HepG2 (cell line): ENCODE measurements around the gene CAMK1. TPM values are rescaled to one million over a fixed set of nuclear protein-coding genes. Genes with fewer than 3 reads are reported as not detected.

Source experiments
- EEA1 ChIP-seq: sonication (generic); formaldehyde crosslinking; IDR thresholded peaks from 2 replicates; pipeline ENCODE4 v1.5.1; 2020; ENCODE audit warnings: mild to moderate bottlenecking, missing genetic modification reagents, borderline replicate concordance
- ELF4 ChIP-seq: sonication (generic); formaldehyde crosslinking; IDR thresholded peaks from 2 replicates; pipeline ENCODE4 v1.5.0; 2020; ENCODE audit warnings: missing genetic modification reagents, mild to moderate bottlenecking, moderate library complexity, borderline replicate concordance
- EP300 ChIP-seq, 3 experiments: sonication (generic) in 1 of 3; formaldehyde crosslinking in 1 of 3; IDR thresholded peaks; 2 replicates each; pipeline versions ENCODE4 v1.5.1 to v1.6.1; 2011 to 2020; ENCODE audit warnings: low read depth in 2 of 3, low read length in 2 of 3, borderline replicate concordance in 1 of 3, improper control_type of control experiment in 1 of 3, mild to moderate bottlenecking in 1 of 3, missing genetic modification reagents in 1 of 3, moderate library complexity in 1 of 3
- KLF15 ChIP-seq: sonication (generic); formaldehyde crosslinking; IDR thresholded peaks from 2 replicates; pipeline ENCODE4 v1.8.1; 2023; ENCODE audit warnings: borderline replicate concordance, mild to moderate bottlenecking, inconsistent platforms, missing genetic modification reagents, mixed read lengths
- MED1 ChIP-seq: sonication (generic); formaldehyde crosslinking; IDR thresholded peaks from 2 replicates; pipeline ENCODE4 v1.4.0; 2020; ENCODE audit warnings: missing genetic modification reagents
- NCOA5 ChIP-seq: sonication (generic); formaldehyde crosslinking; IDR thresholded peaks from 2 replicates; pipeline ENCODE4 v1.4.0; 2020; ENCODE audit warnings: missing genetic modification reagents
- NKX3-1 ChIP-seq: sonication (generic); formaldehyde crosslinking; IDR thresholded peaks from 2 replicates; pipeline ENCODE4 v1.5.0; 2020; ENCODE audit warnings: missing genetic modification reagents
- RBAK ChIP-seq: sonication (generic); formaldehyde crosslinking; IDR thresholded peaks from 2 replicates; pipeline ENCODE4 v1.5.1; 2020; ENCODE audit warnings: mild to moderate bottlenecking, missing genetic modification reagents
- RBM39 ChIP-seq: fragments of 200-400 bp; formaldehyde crosslinking; IDR thresholded peaks from one replicate; pipeline ENCODE4 v1.6.1; 2018; ENCODE audit warnings: antibody characterized with exemption, mild to moderate bottlenecking, low read depth, low read length; ENCODE audit not compliant: poor library complexity, severe bottlenecking
- SALL2 ChIP-seq: sonication (generic); formaldehyde crosslinking; IDR thresholded peaks from 2 replicates; pipeline ENCODE4 v1.8.1; 2023; ENCODE audit warnings: mild to moderate bottlenecking, missing genetic modification reagents, inconsistent platforms
- SNAPC2 ChIP-seq: sonication (generic); formaldehyde crosslinking; IDR thresholded peaks from 2 replicates; pipeline ENCODE4 v1.8.1; 2022; ENCODE audit warnings: mild to moderate bottlenecking, missing genetic modification reagents
- SRSF1 ChIP-seq: fragments of 200-400 bp; formaldehyde crosslinking; optimal IDR thresholded peaks from 2 replicates; pipeline ENCODE3; 2017; ENCODE audit warnings: mild to moderate bottlenecking, low read depth, low read length, moderate library complexity
- ZNF121 ChIP-seq: sonication (generic); formaldehyde crosslinking; IDR thresholded peaks from 2 replicates; pipeline ENCODE4 v1.5.0; 2020; ENCODE audit warnings: mild to moderate bottlenecking, missing genetic modification reagents
- ZNF543 ChIP-seq: sonication (generic); formaldehyde crosslinking; IDR thresholded peaks from 2 replicates; pipeline ENCODE4 v1.4.0; 2020; ENCODE audit warnings: mild to moderate bottlenecking, missing genetic modification reagents
- ZNF619 ChIP-seq: sonication (generic); formaldehyde crosslinking; IDR thresholded peaks from 2 replicates; pipeline ENCODE4 v1.4.0; 2020; ENCODE audit warnings: mild to moderate bottlenecking, missing genetic modification reagents
- ZNF709 ChIP-seq: sonication (generic); formaldehyde crosslinking; IDR thresholded peaks from 2 replicates; pipeline ENCODE4 v1.5.0; 2020; ENCODE audit warnings: mild to moderate bottlenecking, missing genetic modification reagents
- ZNF75D ChIP-seq: sonication (generic); formaldehyde crosslinking; IDR thresholded peaks from 2 replicates; pipeline ENCODE4 v1.8.1; 2023; ENCODE audit warnings: missing genetic modification reagents, mild to moderate bottlenecking, borderline replicate concordance
- ZNF782 ChIP-seq: sonication (generic); formaldehyde crosslinking; IDR thresholded peaks from 2 replicates; pipeline ENCODE4 v1.4.0; 2020; ENCODE audit warnings: missing genetic modification reagents, mild to moderate bottlenecking, borderline replicate concordance
- ZNF879 ChIP-seq: sonication (generic); formaldehyde crosslinking; IDR thresholded peaks from 2 replicates; pipeline ENCODE4 v1.8.1; 2023; ENCODE audit warnings: missing genetic modification reagents
- polyA plus RNA-seq, 8 experiments: library from polyadenylated mRNA; depleted of rRNA in 3 of 8; stranded (reverse) in 7 of 8; unstranded in 1 of 8; fragments of >200 nt; fragmentation: Illumina TruSeq in 4 of 8; extraction: Trizol in 4 of 8; gene quantifications; 2 replicates each; pipeline versions ENCODE4 v1.2.1 to v1.2.3, GENCODE V29; 2011 to 2016; ENCODE audit warnings: low read depth in 4 of 8, missing spikeins in 1 of 8, mixed read lengths in 1 of 8; ENCODE audit not compliant: insufficient read depth in 1 of 8
- total RNA-seq, 5 experiments: library from RNA; depleted of rRNA; stranded (reverse); fragments of >200 nt; fragmentation: Illumina TruSeq; extraction: Trizol; gene quantifications; 2 replicates each; pipeline ENCODE4 v1.2.3, GENCODE V29; 2016; ENCODE audit warnings: low read depth in 1 of 5
- TF ChIP-seq, protein P1 (sequence below): sonication (generic); formaldehyde crosslinking; IDR thresholded peaks from 2 replicates; pipeline ENCODE4 v1.5.0; 2020; ENCODE audit warnings: mild to moderate bottlenecking, missing genetic modification reagents, borderline replicate concordance
- TF ChIP-seq, protein P2 (sequence below): sonication (generic); formaldehyde crosslinking; conservative IDR thresholded peaks from 2 replicates; pipeline ENCODE4 v1.4.0; 2020; ENCODE audit warnings: missing genetic modification reagents
- TF ChIP-seq, protein P3 (sequence below): IDR thresholded peaks from 2 replicates; pipeline ENCODE4 v1.6.1; 2016; ENCODE audit warnings: missing compliant biosample characterization, missing genetic modification reagents, borderline replicate concordance

CAMK1 gene
- total and polyA plus RNA-seq, 2 of the 13 experiments (the other 11 are each of a cell fraction or from before 2014, with no cell fraction given), result 26.4 to 53.3 TPM

DNA sequence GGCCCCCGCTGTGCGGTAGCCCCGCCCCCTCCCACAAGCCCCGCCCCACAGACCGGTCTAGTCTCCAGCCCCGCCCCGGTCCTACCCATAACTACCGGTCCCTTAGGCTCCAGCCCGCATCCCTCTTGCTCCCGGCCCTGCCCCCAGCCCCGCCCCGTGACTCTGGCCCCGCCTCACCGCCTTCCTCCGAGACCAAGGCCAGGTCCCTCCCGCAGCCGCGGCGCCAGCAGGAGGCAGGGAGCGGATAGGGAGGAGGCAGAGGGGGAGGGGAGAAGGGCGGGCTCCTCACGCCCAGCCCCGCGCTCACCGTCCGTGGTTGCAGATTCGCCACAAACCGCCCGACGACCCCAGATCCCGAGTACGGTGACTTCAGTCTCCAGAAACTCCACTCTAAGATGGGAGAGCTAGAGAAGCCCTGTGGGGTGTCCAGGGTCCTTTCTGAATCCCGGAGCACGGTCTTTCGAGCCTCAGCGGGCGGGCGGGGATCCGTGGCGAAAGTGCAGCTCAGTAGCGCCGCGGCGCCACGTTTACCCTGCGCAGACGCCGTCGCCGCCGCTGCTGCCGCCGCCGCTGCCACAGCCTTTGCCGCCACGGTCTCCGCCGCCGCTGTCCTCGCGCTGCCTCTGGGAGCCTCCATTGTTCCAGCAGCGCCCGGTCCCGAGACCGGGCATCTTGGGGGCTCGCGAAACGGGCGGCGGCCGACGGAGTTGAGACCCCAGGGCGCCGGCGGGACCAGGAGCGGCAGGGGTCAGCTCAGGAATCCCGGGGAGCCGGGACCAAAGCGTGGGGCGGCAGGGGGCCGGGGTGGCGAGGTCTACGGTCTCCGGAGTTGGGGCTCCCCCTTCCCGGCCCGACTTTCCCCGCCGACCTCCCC lies 38.3 kb downstream of the CAMK1 start, which contains the start of gene BRPF1 (continued):
- TF ChIP-seq, protein P1, sequence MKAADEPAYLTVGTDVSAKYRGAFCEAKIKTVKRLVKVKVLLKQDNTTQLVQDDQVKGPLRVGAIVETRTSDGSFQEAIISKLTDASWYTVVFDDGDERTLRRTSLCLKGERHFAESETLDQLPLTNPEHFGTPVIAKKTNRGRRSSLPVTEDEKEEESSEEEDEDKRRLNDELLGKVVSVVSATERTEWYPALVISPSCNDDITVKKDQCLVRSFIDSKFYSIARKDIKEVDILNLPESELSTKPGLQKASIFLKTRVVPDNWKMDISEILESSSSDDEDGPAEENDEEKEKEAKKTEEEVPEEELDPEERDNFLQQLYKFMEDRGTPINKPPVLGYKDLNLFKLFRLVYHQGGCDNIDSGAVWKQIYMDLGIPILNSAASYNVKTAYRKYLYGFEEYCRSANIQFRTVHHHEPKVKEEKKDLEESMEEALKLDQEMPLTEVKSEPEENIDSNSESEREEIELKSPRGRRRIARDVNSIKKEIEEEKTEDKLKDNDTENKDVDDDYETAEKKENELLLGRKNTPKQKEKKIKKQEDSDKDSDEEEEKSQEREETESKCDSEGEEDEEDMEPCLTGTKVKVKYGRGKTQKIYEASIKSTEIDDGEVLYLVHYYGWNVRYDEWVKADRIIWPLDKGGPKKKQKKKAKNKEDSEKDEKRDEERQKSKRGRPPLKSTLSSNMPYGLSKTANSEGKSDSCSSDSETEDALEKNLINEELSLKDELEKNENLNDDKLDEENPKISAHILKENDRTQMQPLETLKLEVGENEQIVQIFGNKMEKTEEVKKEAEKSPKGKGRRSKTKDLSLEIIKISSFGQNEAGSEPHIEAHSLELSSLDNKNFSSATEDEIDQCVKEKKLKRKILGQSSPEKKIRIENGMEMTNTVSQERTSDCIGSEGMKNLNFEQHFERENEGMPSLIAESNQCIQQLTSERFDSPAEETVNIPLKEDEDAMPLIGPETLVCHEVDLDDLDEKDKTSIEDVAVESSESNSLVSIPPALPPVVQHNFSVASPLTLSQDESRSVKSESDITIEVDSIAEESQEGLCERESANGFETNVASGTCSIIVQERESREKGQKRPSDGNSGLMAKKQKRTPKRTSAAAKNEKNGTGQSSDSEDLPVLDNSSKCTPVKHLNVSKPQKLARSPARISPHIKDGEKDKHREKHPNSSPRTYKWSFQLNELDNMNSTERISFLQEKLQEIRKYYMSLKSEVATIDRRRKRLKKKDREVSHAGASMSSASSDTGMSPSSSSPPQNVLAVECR, result peak; percentile 89
- no peak; the same call in 1 of the 2 replicates for TF ChIP-seq NKX3-1 (CRISPR knock-in tag)
- no peak for TF ChIP-seq ZNF879
- TF ChIP-seq EP300 (IDR thresholded peaks at IDR 0.05; ENCODE audit: low read depth in 2 of 2, low read length in 2 of 2), result peak in 1 of 2 experiments; percentile 42; a peak in 1 of 4 replicates
- no peak; the same call in 1 of the 2 replicates for TF ChIP-seq EP300 (CRISPR knock-in tag; IDR thresholded peaks at IDR 0.05; ENCODE audit: borderline replicate concordance)
- TF ChIP-seq SRSF1, result no peak
- no peak; the same call in 1 of the 2 replicates for TF ChIP-seq EEA1 (CRISPR knock-in tag)
- no peak for TF ChIP-seq RBAK (CRISPR knock-in tag)
- TF ChIP-seq, protein P2, sequence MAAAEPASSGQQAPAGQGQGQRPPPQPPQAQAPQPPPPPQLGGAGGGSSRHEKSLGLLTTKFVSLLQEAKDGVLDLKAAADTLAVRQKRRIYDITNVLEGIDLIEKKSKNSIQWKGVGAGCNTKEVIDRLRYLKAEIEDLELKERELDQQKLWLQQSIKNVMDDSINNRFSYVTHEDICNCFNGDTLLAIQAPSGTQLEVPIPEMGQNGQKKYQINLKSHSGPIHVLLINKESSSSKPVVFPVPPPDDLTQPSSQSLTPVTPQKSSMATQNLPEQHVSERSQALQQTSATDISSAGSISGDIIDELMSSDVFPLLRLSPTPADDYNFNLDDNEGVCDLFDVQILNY (CRISPR knock-in tag), result 0 out of 2 replicates have a peak, but pooled peaks have one; percentile 43
- TF ChIP-seq KLF15 (CRISPR knock-in tag), result peak; percentile 48; the same call in 1 of the 2 replicates
- no peak for TF ChIP-seq ZNF543 (CRISPR knock-in tag)
- no peak for TF ChIP-seq SALL2 (CRISPR knock-in tag)
- no peak; the same call in 1 of the 2 replicates for TF ChIP-seq ZNF121
- no peak for TF ChIP-seq SNAPC2 (CRISPR knock-in tag)
- TF ChIP-seq RBM39, result peak; percentile 72
- no peak for TF ChIP-seq ELF4 (CRISPR knock-in tag)
- TF ChIP-seq ZNF75D (CRISPR knock-in tag), result no peak
- no peak for TF ChIP-seq ZNF709 (CRISPR knock-in tag)
- TF ChIP-seq, protein P3, sequence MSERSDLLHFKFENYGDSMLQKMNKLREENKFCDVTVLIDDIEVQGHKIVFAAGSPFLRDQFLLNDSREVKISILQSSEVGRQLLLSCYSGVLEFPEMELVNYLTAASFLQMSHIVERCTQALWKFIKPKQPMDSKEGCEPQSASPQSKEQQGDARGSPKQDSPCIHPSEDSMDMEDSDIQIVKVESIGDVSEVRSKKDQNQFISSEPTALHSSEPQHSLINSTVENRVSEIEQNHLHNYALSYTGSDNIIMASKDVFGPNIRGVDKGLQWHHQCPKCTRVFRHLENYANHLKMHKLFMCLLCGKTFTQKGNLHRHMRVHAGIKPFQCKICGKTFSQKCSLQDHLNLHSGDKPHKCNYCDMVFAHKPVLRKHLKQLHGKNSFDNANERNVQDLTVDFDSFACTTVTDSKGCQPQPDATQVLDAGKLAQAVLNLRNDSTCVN, result no peak
- TF ChIP-seq ZNF619, result peak; percentile 62; the same call in 1 of the 2 replicates
- TF ChIP-seq ZNF782 (CRISPR knock-in tag), result no peak
- 0 out of 2 replicates have a peak, but pooled peaks have one; percentile 27 for TF ChIP-seq MED1 (CRISPR knock-in tag)
- no peak for TF ChIP-seq NCOA5 (CRISPR knock-in tag)
